NK-92 (cell line): ENCODE data around the gene TBC1D22B.
"Not testable (repeated sequence)": the region's sequence is repeated elsewhere in the genome, so short reads cannot be mapped to it uniquely, and the experiment has no call there.

Source experiments
- DNase-seq: peaks from one replicate; lab custom pipeline; 2025; ENCODE audit not compliant: unreplicated experiment; lab: John Stamatoyannopoulos, UW

Gene TBC1D22B

GRCh38 chr6:37265860-37266259, 8.3 kb downstream of the TBC1D22B start:
- no peak for DNase-seq

DNA sequence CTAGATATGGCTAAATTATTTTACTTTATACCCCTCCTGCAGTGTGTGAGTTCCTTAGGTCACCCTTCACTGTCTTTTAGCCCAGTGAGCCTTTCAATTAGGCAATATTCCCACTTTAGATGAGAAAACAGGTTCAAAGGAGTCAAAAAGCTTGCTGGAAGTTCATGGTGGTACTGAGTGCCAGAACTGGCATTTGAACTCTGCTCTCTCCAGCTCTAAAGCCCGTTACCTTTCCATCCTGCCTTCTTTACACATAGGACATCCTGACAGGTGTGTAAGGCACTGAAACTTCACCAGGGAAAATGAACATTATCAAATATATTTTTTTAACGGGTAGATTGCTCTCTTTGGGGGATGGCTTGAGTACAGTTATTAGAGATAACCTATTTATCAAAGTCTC, 11.5 kb downstream of the TBC1D22B start:
- DNase-seq, result no peak

GRCh38 chr6:37272834-37273566, 15.4 kb downstream of the TBC1D22B start:
- no peak for DNase-seq

DNA sequence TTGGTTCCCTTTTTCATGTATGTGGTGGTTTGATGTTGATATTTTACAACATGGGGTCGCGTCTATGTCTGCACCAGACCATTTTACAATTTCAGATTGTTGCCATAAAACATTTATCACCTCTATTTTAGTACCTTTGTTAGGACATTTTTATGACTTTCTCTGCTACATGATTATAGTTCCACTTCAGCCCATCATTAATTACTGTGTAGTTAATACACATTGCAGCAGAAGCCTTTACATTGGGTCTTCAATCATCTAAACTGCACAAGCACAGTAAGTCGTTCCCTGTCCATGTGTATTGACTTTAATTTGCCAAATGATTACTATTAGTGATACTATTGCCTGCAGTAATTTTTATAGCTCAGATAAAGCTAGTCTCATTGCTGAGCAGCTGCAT, 16.1 kb downstream of the TBC1D22B start:
- no peak for DNase-seq

GRCh38 chr6:37275350-37275749, 17.8 kb downstream of the TBC1D22B start:
- DNase-seq, result no peak

- no peak for DNase-seq
Observed at GRCh38 chr6:37277001-37277409, 19.4 kb downstream of the TBC1D22B start.

DNA sequence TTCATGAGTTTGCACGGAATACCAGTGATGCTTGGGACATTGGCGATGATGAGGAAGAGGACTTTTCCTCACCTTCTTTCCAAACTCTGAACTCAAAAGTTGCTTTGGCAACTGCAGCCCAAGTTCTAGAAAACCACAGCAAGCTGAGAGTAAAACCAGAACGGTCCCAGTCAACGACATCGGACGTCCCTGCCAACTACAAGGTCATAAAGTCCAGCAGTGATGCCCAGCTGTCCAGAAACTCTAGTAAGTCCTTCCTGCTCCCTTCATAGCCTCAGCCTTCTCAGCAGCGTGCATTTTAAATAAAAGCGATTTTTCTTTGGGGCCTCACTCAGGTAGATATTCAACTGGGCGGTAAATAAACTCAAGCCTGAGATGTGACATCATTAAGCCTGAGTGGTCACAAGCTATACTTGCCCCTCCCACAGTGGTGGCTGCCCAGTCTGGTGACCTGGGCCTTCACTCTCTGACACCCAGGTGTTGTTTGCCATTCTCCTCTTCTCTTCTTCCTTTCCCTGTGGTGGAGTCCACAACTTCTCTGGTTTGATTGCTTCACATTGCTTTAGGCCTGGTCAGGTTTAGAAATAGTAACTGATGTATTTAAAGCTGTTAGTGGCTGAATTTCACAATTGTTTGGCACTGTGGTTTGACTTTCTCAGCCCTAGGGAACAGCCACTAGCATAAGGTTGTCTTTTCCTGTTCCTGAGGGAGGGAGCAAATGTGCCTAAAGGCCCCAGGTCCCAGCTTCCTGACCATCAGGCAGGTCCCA, 22.0 kb downstream of the TBC1D22B start:
- DNase-seq, result no peak

GRCh38 chr6:37280162-37280887, 22.8 kb downstream of the TBC1D22B start:
- DNase-seq, result no peak

DNA sequence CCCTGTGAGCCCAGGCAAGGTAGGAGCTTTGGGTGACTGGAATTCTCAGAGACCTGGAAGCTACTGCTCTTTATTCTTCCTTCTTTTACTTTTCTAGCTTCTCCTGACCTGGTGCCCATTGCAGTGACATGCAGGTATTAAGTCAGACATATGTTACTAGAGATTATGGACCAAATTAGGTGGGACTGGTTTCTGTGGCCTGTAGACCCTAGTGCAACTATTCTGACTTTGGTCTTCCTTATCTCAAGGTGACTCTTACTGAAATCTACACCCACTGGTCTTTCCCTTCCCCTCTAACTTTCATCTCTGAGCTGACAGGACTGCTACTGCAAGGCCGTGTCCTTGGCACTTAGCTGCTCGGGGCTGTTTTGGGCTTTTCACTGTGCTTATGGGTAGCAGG, 24.8 kb downstream of the TBC1D22B start:
- no peak for DNase-seq

GRCh38 chr6:37283268-37283667, 25.7 kb downstream of the TBC1D22B start:
- DNase-seq, result no peak

- DNase-seq, result no peak
Observed at GRCh38 chr6:37283671-37284151, 26.1 kb downstream of the TBC1D22B start.

DNA sequence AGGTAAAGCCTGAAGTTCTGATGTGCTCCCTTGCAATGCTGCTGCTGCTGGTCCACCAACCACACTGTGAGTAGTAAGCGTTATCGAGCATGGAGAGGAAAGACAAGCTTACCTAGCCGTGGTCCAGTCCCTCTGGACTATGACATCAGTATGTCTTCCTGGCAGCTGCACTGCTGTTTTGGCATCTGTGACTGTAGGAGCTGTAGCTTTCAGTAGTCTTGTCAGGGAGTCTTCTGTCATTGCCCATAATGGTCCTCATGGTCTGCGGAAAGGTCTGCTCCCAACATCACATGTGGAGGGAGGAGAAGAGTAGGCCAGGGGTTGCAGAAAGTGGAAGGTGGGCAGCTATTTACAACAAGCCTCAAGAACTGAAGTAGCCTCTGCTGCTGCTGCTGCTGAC, 27.2 kb downstream of the TBC1D22B start:
- DNase-seq, result no peak

DNA sequence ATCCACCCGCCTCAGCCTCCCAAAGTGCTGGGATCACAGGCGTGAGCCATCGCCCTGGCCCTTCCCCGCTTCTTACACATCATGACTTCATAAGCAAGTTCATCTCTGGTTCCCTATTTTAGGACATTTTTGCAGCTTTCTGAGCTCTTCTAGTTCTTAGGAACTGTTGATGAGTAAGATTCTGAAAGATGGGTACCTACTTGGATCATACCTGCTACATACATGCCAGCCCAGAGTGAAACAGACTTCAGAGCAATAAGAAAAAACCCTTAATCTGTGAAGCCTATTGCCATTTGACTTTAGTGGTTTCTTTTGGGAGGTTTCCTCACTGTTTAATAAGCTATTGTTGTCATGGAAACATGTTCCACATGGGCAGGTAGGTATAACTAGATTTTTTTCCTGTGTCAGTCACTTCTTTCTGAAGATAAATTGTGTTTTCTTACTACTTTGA, 28.3 kb downstream of the TBC1D22B start:
- DNase-seq, result no peak

DNA sequence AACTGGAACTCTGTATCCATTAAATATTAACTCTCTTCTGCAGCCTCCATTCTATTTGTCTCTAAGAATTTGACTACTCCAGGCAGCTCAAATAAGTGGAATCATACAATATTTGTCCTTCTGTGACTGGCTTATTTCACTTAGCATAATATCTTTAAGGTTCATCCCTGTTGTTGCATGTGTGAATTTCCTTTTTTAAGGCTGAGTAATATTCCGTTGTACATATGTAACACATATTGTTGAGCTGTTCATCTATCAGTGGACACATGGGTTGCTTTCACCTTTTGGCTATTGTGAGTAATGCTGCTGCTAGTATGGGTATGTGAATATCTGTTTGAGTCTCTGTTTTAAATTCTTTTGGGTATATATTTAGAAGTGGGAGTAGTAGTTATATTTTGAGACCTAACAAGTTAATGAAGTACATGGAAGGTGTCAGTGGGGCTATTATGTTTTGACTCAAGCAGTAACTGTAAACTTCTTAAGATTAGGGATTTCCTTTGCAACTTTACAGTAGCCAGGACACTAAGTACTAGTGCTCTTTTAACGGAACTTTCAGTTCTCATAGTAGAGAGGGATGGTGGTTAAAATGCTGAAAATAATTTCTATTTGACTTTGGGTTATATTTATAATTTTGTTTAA, 30.1 kb downstream of the TBC1D22B start:
- no peak for DNase-seq

- DNase-seq, result no peak
Observed at GRCh38 chr6:37288247-37288646, 30.7 kb downstream of the TBC1D22B start.

GRCh38 chr6:37289931-37290330, 32.4 kb downstream of the TBC1D22B start:
- DNase-seq, result no peak

DNA sequence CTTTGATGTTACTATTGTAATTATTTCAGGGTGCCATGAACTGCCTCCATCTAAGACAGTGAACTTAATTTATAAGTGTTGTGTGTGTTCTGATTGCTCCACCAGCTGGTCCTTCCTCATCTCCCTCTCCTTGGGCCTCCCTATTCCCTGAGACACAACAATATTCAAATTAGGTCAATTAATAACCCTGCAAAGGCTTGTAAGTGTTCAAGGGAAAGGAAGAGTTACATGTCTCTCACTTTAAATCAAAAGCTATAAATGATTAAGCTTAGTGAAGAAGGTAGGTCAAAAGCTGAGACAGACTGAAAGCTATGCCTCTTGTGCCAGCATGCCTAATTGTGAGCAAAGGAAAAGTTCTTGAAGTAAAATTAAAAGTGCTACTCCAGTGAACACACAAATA, 35.9 kb downstream of the TBC1D22B start:
- DNase-seq, result no peak

GRCh38 chr6:37297637-37298036, 40.1 kb downstream of the TBC1D22B start:
- DNase-seq, result not testable (repeated sequence)

GRCh38 chr6:37298958-37299357, 41.4 kb downstream of the TBC1D22B start:
- no peak for DNase-seq

GRCh38 chr6:37299990-37300389, 42.4 kb downstream of the TBC1D22B start:
- no peak for DNase-seq

DNA sequence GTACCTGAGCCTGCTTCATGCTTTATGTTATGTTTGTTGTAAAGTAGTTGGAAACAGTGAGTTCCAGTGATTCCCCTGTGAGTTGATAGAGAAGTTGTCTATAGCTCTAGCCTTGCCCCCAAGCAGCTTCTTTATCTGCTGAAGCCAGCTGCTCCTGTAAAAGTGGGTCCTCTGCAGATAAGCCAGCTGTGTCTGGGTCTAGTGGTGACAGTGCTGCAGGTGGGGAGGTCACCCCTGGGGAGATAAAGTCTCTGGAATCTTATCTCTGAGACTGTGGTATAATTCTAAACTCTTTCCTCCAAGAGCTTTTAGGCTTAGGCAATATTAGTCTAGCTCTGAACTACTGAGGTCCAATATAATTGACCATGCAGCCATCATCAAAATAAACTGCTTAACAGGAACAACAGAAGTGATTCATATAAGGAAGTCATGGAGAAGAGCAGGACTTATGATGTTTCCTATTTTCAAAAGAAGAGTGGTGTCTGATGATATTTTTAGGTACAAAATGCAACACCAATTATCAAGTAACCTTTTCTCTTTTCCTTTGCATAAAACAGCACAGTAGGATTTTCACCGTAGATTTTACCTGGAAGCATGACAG, 44.6 kb downstream of the TBC1D22B start:
- no peak for DNase-seq
